GM12878 (cell line): ENCODE measurements around the gene FOSB.
"Not testable (repeated sequence)": the region's sequence is repeated elsewhere in the genome, so short reads cannot be mapped to it uniquely, and the experiment has no call there.

Experiments
- BHLHE40 ChIP-seq, 2 experiments: fragments of 450-650 bp in 1 of 2; IDR thresholded peaks; 2 replicates each; pipeline ENCODE4 v1.6.1; 2011 to 2017; ENCODE audit warnings: low read depth in 2 of 2, borderline replicate concordance in 1 of 2, improper control_type of control experiment in 1 of 2, low read length in 1 of 2, mild to moderate bottlenecking in 1 of 2
- CBX5 ChIP-seq: sonication (generic); IDR thresholded peaks from 2 replicates; pipeline ENCODE4 v1.6.1; 2016; ENCODE audit warnings: low read depth, moderate library complexity, mild to moderate bottlenecking, inconsistent platforms
- MTA2 ChIP-seq: fragments of 450-650 bp; IDR thresholded peaks from 2 replicates; pipeline ENCODE4 v1.6.1; 2016; ENCODE audit warnings: low read depth, mild to moderate bottlenecking, moderate library complexity
- POLR2A ChIP-seq: IDR thresholded peaks from 2 replicates; pipeline ENCODE4 v1.6.1; 2011; ENCODE audit warnings: low read depth, mild to moderate bottlenecking, low read length
- RAD21 ChIP-seq: IDR thresholded peaks from 2 replicates; pipeline ENCODE4 v1.6.1; 2011; ENCODE audit warnings: mild to moderate bottlenecking, low read depth, low read length, moderate library complexity; ENCODE audit not compliant: insufficient read depth
- RCOR1 ChIP-seq: conservative IDR thresholded peaks from 2 replicates; pipeline ENCODE4 v1.6.1; 2012; ENCODE audit warnings: low read depth, low read length, improper control_type of control experiment
- YY1 ChIP-seq: IDR thresholded peaks from 2 replicates; pipeline ENCODE4 v1.6.1; 2011; ENCODE audit warnings: low read depth, mild to moderate bottlenecking, low read length
- TF ChIP-seq, protein P1 (sequence below), 3 experiments: IDR thresholded peaks in 2 of 3; conservative IDR thresholded peaks in 1 of 3; 2 replicates each; pipeline ENCODE4 v1.5.1; 2011; ENCODE audit warnings: low read depth in 3 of 3, low read length in 3 of 3, mild to moderate bottlenecking in 3 of 3, control low read depth in 2 of 3, moderate library complexity in 2 of 3, inconsistent platforms in 1 of 3, mixed read lengths in 1 of 3; ENCODE audit not compliant: control insufficient read depth in 2 of 3, insufficient read depth in 1 of 3; ENCODE audit errors: extremely low read depth in 1 of 3
- TF ChIP-seq, protein P2 (sequence below): IDR thresholded peaks from 2 replicates; pipeline ENCODE4 v1.6.1; 2011; ENCODE audit warnings: borderline replicate concordance, low read depth, mild to moderate bottlenecking, moderate library complexity, low read length; ENCODE audit not compliant: insufficient read depth, poor library complexity, severe bottlenecking
- TF ChIP-seq, protein P3 (sequence below): fragments of 450-650 bp; IDR thresholded peaks from 2 replicates; pipeline ENCODE4 v1.6.1; 2017; ENCODE audit warnings: borderline replicate concordance

DNA sequence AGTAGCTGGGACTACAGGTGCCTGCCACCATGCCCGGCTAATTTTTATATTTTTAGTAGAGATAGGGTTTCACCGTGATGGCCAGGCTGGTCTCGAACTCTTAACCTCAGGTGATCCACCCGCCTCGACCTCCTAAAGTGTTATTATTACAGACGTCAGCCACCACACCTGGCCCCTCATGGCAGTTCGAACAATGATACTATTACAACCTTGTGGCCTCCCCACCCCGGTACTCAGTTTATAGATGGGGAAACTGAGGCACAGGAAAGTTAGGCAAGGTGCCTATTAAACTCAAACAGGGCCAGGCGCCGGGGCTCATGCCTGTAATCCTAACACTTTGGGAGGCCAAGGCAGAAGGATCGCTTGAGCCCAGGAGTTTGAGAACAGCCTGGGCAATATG lies 42.6 kb downstream of the FOSB start:
- not testable (repeated sequence) for TF ChIP-seq RCOR1; CBX5; POLR2A; YY1; BHLHE40 (IDR thresholded peaks at IDR 0.05; ENCODE audit: borderline replicate concordance in 1 of 2, low read depth in 2 of 2, low read length in 1 of 2); MTA2; RAD21
- TF ChIP-seq, protein P1, sequence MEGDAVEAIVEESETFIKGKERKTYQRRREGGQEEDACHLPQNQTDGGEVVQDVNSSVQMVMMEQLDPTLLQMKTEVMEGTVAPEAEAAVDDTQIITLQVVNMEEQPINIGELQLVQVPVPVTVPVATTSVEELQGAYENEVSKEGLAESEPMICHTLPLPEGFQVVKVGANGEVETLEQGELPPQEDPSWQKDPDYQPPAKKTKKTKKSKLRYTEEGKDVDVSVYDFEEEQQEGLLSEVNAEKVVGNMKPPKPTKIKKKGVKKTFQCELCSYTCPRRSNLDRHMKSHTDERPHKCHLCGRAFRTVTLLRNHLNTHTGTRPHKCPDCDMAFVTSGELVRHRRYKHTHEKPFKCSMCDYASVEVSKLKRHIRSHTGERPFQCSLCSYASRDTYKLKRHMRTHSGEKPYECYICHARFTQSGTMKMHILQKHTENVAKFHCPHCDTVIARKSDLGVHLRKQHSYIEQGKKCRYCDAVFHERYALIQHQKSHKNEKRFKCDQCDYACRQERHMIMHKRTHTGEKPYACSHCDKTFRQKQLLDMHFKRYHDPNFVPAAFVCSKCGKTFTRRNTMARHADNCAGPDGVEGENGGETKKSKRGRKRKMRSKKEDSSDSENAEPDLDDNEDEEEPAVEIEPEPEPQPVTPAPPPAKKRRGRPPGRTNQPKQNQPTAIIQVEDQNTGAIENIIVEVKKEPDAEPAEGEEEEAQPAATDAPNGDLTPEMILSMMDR (IDR thresholded peaks at IDR 0.05 in 2 of 3, conservative IDR thresholded peaks at IDR 0.05 in 1 of 3; ENCODE audit: control insufficient read depth in 2 of 3, extremely low read depth in 1 of 3, insufficient read depth in 1 of 3, low read depth in 3 of 3, low read length in 3 of 3), result not testable (repeated sequence)
- TF ChIP-seq, protein P2, sequence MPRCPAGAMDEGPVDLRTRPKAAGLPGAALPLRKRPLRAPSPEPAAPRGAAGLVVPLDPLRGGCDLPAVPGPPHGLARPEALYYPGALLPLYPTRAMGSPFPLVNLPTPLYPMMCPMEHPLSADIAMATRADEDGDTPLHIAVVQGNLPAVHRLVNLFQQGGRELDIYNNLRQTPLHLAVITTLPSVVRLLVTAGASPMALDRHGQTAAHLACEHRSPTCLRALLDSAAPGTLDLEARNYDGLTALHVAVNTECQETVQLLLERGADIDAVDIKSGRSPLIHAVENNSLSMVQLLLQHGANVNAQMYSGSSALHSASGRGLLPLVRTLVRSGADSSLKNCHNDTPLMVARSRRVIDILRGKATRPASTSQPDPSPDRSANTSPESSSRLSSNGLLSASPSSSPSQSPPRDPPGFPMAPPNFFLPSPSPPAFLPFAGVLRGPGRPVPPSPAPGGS, result not testable (repeated sequence)
- TF ChIP-seq, protein P3, sequence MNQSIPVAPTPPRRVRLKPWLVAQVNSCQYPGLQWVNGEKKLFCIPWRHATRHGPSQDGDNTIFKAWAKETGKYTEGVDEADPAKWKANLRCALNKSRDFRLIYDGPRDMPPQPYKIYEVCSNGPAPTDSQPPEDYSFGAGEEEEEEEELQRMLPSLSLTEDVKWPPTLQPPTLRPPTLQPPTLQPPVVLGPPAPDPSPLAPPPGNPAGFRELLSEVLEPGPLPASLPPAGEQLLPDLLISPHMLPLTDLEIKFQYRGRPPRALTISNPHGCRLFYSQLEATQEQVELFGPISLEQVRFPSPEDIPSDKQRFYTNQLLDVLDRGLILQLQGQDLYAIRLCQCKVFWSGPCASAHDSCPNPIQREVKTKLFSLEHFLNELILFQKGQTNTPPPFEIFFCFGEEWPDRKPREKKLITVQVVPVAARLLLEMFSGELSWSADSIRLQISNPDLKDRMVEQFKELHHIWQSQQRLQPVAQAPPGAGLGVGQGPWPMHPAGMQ, result not testable (repeated sequence)
